Stimulated activated CD8-positive, alpha-beta memory T cell treated with anti-CD3 and anti-CD28 coated beads, Interleukin-4, amount 100 ng/mL, for 48 hours (primary cell): Measurements from ENCODE around the gene INPP5K.

Source experiments
- DNase-seq: peaks from one replicate; pipeline ENCODE4 v3.0.0-alpha.2; 2020

Gene INPP5K

DNA sequence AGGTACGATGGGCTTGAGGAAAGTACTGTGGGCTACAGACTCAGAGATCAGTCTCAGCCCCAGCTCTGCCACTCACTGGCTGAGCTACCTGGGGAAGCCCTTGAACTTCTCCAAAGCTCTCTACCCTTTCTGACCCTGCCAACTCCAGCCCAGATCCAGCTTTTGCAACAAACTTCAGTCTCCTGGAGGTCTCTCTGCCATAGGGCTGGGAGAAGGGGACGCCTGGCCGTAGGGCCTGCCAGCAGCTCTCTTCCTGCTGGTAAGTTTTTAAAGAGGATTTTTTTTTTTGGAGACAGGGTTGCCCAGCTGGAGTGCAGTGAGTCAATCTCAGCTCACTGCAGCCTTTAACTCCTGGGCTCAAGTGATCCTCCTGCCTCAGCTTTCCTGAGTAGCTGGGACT lies 11.5 kb downstream of the INPP5K start:
- DNase-seq: no peak

DNA sequence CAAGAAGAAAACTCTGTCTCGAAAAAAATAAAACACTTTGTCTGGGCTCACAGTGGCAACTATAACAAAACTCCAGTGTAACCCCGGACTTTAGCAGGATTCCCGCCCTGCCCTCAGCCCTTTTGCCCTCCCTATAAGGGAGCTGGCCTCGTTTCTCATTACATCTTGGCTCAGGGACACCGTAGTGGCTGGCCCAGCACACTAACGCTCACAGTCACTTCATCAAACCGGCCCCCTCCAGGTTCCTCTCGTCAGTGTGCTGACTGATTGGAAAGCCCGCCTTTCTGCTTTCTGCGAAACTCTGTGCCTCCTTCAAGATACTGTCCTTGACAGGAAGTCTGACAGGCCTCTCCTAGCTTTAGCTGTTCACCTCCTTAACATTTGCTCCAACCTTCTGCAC lies 12.7 kb downstream of the INPP5K start:
- no peak for DNase-seq

DNA sequence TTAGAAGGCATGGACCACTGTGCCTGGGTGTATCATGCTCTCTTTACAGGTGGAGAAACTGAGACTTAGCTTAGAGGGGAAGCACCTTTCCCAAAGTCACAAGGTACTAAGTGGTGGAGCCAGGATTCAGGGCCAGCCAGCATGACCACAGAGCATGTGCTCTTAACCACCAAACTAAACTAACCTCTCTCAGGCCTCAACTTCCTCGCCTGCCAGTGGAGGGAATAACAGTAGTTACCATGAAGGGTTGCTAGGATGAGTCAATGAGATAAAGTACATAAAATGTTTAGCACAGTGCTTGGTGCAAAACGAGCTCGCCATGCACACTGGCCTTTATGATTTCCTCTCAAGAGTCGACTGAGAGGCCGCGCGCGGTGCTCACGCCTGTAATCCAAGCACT lies 17.5 kb downstream of the INPP5K start:
- no peak for DNase-seq

DNA sequence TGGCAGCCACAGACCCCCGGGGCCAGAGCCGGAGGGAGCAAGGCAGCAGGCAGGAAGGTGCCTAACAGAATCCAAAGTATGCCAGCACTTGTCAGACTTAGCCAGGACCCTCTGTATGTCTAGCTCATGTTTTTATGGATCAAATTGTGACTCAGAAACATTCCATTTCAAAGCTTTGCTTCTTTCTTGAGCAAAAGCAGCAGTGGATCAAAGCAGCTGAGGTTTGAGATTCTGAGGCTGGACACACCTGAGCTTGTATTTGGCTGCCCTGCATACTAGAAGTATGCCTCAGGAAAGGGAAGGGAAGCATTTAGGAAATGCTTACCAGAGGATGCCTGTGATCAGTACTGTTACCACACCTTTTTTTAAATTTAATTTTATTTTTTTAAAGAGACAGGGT lies 18.2 kb downstream of the INPP5K start:
- DNase-seq: no peak

DNA sequence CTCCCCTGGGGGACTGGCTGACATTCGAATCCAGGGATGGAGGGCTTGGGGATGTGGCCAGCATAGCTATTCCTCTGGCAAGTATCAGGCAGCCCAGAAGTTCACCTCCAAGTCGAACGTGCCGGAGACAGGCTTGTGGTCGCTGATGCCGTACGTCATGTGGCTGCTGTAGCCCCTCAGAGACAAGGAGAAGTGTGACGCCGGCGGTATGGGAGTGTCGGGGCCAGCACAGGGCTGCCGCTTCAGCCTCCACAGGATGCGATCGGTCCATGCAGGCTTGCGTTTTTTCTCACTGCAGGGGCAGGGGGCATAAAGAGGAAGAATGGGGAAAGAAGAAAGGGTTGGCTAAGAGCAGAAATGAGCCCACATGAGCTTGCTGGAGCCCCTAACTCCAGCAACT lies 18.6 kb downstream of the INPP5K start:
- no peak for DNase-seq

DNA sequence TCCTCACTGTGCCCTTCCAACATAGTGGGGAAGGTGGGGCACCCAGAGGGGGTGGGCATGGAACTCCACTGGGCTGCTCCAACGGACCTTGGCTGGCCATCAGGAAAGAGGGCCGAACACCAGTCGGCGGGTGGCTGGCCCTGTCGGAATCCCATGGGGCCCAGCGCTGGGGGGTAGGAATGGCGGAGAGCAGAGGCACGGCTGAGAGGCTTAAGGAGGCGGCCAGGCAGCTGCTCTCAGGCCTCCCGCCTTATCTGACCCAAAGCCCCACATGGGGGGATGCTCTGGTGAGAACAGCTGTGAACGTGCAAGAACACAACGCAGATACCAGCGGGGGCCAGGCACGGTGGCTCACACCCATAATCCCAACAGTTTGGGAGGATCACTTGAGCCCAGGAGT lies 19.5 kb downstream of the INPP5K start:
- no peak for DNase-seq

DNA sequence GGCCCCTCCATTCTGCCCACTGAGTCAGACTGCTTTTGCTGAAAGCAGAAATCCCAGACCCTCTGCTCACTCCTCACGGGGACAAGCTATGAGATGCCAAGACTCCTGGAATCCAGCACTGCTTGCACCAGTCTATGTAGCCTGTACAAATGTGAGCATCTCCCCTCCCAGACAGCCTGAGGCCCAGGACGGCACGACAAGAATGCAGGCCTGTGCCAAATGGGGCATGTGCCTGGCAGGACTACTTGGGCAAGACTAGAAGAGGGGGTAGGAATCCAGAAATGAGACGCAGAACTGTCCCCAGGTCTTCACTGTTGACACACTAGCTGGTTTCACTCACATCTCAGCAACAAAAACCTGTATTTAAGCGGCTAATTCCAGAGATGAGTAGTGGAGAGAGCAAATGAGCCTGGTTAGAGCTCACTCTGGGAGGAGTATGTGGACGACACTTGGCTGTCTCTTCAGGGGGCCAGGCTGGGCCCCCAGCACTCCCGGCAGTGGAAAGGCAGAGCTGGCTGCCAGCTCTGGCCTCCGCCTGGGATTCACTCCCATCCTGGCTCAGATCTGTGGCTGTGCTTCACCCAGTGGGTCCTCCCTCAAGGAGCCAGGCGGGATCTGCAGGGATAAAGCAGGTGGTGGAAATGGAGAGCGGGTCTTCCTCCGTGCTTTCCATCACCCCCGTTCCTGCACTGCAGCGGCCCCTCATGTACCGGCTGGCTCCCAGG lies 21.0 kb downstream of the INPP5K start:
- no peak for DNase-seq

DNA sequence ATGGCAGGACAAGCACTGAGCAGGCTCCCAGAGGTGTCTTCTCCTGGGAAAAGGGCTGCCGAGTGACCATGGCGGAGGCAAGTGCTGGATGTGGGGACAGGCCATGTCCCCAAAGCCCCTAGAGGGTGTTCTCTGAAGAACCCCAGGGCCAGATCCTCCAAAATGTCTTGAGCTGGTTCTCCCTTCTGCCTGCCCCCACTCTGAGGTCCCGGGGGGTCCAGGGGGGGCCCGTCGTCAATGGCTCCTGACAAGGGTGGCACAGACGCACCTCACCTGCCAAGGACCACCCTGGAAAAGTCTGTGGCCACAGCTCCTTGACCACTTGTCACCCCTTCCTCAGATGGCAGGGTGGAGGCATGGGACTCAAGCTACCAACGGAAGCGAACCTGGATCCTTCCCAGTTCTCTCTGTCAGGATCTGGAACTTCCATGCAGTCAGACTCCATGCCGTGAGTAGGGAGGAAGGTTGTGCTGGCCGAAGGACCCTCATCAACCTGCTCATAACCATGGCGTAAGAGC lies 21.6 kb downstream of the INPP5K start:
- no peak for DNase-seq

DNA sequence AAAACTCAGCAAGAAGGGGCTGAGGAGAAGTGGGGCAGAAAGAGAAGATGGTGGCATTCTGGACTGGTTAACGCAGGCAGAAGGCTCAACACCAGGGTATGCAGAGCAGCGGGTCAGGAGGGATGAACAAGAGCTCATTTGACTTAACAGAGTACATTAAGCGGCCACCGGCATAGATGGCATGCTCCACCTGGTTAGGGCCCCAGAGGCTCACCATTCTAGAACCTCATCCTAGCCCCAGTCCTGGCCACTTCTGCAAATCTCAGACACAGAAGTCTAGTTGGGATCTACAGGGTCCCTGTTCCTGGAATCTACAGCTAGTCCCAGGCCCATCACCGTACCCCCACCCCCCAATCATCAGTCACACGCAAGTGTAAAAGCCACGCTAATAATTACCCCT lies 22.2 kb downstream of the INPP5K start:
- no peak for DNase-seq

DNA sequence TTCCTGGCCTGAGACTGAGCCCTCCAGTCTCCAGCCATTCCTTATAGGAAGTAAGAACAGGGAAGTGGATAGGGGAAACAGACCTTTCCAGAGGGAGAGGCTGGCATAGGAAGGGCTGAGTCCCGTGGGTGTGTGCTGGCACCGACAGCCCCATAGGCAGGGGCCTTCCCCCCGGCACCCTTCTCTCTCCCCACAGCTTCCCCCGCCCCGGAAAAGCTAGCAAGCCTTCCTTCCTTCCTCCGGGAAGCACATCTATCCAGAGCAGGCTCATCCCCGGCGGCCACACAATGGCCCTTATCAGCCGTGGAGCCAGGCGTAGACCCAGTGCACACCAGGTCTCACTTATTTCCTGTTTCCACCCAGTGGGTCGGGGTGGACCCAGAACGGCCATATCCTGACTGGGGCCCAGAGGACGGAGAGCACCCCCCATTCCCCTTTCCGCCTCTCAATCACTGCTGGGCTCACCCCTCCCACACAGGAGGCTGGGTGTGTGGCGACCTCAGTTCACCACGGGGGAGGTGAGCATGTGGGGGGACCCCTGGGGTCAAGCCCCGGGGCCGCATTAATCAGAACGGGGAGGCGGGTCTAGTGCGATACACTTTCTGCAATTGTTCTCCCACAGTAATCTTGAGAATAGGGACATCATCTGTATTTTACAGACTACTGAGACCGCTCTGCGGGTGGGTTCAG lies 23.0 kb downstream of the INPP5K start:
- no peak for DNase-seq

DNA sequence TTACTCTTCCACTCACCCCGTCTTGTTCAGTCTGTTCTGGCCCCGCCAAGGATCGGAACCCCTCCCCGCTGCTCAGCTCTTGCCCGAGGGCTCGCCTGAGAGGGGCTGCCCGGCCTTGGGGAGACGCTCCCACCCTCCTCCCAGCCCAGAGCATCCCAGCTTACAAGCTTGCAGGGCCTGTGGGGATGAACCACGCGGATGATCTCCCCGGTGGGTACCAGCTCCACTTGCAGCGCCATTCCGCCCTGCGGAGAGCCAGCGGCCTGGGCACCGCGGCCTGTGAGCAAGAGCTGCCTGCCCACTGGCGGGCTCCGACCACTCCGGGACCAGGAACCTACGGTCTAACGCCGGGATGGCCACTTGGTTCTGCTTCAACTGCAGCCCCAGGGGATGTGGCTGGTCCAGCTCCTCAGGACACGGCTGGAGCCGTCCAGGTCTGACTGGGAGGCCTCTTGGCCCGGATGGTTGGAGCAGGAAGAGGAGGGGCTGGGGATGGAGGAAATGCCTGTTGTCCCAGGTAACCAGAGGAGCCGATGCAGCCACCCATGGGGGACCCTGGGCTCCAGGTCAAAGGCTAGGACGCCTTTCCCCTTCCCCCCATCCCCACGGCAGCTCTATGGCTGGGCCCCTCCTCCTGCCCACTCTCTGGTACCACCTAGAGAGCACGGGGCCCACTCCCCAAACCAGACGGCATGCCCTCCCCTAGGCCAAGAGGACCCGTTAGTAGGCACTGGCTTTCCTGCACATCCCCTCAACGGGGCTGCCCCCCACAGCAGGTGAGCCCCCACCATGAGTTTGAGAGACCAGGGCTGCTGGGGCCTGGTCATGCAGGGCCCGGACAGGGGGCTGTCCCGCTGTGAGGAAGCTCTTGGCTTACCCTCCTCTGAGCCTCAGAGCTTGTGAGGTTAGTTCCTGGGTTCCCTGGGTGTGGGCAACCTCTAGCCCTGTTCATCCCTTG lies 23.9 kb downstream of the INPP5K start, which contains the start of gene MYO1C:
MYO1C (minus strand) TSS at position 438 of the 958 bp plus-strand sequence; CDS start at position 239, 199 bp downstream.
- no peak for DNase-seq

DNA sequence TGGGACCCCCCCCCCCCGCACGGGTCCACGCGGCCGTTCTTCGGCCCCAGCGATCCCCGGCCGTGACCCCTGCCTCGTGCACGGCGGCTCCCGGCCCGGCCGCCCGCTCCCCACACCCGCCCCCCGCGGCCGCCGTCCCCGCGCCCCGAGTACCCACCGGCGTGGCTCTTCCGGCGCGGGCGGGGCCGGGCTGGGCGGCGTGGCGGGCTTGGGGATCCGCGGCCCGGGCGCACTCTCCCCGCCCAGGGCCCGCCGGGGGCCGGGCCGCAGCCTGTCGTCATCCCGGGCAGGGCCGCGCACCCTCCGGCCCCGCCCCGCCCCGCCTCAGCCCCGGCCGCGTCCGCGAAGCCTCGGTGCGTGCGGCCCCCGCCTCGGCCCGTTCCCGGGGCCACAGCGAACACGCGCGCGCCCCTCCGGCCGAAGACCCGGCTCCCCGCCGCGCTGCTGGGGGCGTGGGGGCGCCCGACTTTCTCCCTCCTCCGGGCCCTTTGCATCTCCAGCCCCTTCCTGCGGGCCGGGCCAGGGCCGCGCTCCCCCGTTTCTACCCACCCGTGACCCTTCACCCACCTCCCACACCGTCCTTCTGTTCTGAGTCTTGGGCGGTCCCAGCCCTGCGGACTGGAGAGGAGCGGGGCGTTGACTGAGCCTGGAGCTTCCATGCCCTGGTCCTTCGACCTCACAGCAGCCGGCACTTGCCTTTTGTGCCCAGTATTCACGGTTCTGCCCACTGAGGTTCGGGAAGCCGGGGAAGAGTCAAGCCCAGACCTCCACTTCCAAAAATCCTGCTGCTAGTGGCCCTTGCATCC lies 24.8 kb downstream of the INPP5K start:
- DNase-seq: peak; percentile 64

DNA sequence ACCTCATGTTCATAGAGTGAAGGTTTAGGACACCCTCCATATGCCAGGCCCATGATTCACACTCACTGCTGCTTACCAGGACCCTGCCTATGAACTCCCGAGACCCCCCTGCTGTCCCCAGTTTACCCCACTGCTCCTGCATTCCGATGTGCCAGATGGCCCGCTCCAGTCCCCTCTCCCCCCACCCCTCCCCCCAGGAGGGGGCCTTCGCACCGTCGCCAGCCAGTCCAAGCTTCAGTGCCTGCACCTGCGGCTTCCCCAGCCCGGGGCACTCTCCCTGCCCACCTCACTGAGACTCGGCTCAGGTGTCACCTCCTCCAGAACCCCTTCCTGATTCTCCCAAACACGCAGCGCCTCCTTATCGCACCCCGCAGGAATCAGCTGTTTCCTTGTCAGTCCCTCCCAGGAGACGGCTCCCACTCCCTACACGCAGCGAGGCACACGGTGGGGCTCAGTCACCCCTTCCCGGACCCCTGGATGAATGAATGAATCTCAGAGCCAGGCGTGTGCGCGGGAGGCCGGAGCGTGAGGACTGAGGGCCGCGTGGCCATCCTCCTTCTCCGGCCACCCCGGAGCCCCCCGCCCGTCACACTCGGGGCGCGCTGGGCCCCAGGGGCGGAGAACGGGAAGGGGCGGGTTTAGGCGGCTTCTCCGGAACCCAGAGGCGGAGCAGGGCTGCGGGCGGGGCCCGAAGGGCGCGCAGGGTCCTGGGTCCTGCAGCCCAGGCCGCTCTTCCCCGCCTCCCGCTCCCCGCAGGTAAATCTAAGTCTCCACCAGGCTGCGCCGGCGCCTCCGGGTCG lies 25.6 kb downstream of the INPP5K start:
- DNase-seq: peak; percentile 83

DNA sequence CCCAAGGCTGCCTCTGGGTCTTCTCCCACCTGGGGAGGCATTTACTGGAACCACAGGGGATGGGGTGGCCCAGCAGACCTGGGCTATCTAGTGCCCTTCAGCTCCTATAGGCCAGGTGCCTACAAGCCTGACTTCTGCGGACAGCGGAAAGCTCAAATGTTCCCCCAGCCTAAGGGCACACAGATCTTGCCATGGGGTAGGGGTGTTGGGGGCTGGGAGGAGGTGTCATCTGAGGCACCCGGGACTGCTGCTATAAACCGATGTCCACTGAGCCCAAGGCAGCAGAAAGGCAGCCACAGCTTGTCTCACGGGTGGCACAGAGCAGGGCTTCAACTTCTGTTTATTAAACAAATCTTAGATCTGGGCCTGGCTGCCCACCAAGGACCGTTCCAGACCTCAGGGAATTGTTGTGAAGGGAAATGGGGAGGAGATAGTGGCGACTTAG lies 27.6 kb downstream of the INPP5K start:
- no peak for DNase-seq

DNA sequence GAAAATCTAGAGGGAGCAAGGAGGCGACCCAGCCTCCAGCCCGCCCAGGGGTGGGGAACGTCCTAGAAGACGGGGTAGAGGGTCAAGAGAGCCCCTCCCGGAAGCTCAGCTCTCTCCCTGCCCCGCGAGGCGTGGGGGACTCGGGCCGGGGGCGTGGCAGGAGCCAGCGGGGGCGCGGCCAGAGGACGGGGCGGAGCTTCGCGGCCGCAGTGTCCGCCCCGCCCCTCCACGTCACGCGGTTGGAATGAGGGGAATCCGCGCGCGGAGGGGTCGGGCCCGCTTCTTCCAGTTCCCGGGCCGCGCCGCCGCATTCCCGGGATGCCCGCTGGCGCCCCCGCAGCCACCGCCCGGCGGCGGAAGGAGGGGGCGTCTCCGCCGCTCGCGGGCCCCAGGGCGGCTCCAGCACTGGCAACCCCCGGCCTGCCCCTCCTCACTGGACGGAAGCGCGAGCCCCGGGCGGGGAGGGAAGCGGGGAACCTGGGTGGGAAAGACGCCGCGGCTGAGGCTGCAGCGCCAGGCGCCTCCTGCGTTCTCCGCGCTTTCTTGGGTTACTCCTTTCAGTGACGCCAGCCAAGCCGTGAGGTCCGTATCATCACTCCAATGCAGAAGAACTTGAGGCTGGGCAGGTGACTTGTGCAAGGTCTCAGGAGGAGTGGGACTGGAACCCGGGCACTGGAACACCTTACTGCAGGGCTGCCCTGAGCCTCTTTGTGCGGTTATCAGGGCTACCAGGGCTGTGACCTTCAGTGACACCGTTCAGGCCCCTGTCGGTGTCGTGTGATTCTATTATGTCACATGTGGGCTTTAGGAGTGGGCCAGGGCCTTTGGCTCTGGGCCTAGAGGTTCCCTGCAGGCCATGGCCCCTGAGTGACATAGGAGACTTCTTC lies 28.2 kb downstream of the INPP5K start:
- peak; percentile 83 for DNase-seq

DNA sequence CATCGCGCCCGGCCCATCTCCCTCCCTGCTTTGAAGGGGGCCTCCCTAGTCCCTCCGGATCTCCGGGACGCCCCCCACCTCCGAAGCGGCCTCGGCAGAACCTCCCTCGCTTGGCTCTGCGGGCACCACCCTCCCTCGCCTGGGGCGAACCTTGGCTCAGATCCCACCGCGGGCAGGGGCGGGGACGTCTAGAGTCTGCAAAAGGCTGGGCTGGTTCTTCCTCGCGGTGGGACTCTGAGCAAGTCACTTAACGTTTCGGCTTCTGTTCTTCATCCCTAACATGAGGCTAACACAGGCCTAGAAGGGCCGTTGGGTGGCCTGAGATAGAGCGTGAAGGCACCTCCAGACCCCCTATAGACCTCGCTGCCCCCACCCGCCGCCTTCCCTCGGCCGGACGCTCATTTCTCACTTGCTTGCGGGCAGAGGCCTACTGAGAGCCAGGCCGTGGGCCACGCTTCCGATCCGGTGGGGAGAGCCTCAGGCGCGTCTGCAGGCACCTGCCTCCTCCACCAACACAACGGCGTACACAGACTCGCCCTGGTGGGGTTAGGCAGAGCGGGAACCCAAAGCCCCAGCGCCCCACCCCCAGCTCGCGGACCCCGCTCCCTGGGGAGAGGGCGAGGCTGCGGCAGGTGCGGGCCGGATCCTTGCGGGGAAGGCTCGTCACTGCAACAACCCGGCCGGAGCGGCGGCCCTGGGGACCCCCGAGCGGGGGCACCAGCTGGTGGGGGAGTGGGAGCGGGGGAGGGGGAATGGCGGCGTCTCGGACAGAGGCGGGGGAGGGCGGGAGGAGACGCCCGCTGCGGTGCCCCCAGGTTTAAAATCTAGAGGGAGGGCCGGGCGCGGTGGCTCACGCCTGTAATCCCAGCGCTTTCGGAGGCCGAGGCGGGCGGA lies 29.4 kb downstream of the INPP5K start:
- DNase-seq: peak; percentile 88

DNA sequence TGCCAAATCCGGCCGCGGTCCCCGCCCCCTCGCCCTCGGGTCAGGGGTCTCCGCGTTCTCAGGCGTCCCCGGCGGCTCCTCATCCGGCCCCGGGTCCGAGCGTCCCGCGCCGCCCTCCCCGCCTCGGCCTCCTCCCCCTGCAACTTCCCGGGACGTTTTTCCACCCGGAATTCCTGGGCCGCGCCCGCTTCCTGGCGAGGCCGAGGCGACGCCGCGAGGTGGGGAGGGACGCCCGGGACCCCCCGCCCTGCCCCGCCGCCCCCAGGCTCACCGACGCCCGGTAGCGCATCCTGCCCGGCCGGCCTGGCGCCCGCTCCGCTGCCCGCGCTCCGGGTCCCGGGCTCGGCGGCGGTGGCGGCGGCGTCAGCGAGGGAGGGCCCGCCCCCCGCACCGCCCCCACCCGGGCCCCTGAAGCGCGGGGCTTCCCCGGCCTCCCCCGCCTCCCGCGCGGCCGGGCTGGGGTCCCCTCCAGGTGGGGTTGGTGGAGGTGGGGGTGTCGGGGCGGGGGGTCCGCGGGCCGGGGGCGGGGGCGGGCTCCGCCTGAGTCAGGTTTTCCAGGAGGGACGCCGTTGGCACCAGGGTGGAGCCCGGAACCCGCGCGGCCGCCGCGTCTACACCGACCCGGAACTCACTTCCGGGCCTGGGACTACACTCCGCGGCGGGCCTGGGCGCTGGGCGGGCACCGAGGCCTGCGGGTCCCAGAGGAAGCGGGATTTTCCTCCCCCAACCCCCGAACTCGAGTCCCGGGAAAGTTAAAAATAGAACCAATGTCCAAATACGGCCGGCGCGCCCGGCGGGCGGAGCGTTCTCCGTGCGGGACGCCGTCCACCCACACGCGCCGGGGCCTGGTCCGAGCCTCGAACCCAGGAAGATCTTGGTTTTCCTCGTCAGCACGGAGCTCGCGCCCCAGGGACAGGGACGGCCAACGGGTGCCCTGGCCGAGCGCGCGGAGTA lies 30.7 kb downstream of the INPP5K start:
- DNase-seq: peak; percentile 77
